Kidney epithelial cell (primary cell): ENCODE measurements around the gene GPBP1. TPM values are rescaled to one million over a fixed set of nuclear protein-coding genes. Genes with fewer than 3 reads are reported as not detected.
"Not testable (repeated sequence)": the region's sequence is repeated elsewhere in the genome, so short reads cannot be mapped to it uniquely, and the experiment has no call there.

ENCODE experiments used
- DNase-seq: peaks from one replicate; pipeline ENCODE4 v3.0.0-alpha.2; 2010; ENCODE audit warnings: low read depth
- H3K27me3 ChIP-seq: 2 replicates; pipeline ENCODE4 v1.6.0; 2011; ENCODE audit warnings: low read length; ENCODE audit not compliant: control insufficient read depth, insufficient read depth
- H3K36me3 ChIP-seq: 2 replicates; pipeline ENCODE4 v1.5.1; 2011; ENCODE audit warnings: low read length; ENCODE audit not compliant: control insufficient read depth, insufficient read depth
- H3K4me3 ChIP-seq: 2 replicates; pipeline ENCODE4 v1.5.1; 2011; ENCODE audit warnings: low read depth, mild to moderate bottlenecking, control low read depth, low read length
- CTCF ChIP-seq: IDR thresholded peaks from 2 replicates; pipeline ENCODE4 v1.5.1; 2011; ENCODE audit warnings: mild to moderate bottlenecking, moderate library complexity, low read length, control low read depth, inconsistent platforms; ENCODE audit not compliant: insufficient read depth, poor library complexity, severe bottlenecking
- total RNA-seq: library from RNA; depleted of rRNA; stranded (reverse); fragments of >200 nt; gene quantifications from 2 replicates; pipeline ENCODE4 v1.2.3, GENCODE V29; 2015

GPBP1 gene
- total RNA-seq, 1 donor from 2014 or later = 45.9 TPM

DNA sequence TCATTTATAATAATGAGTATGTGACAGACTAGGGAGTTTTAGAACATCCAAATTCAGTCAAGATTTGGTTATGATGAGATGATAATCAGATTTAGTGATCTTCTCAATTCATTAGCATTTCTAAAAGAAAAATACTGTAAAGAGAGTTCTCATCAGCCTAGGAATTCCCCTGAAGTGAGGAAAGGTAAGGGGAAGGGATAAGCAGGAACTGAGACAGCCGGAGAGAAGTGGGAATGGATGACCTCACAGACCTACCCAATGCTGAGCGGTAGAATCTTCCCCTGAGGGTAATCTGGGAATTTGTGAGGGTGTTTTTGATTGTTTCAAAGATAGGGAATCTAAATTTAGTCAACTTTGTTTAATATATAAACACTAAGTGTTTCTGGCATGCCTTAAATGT lies 16.7 kb upstream of the GPBP1 start:
- no peaks in the 10 kb centered on the region for H3K36me3 ChIP-seq
- no peak for TF ChIP-seq CTCF
- no peak overlapping the region for H3K4me3 ChIP-seq
- DNase-seq = no peak
- no peaks in the 10 kb centered on the region for H3K27me3 ChIP-seq

- no peak for DNase-seq
- Histone ChIP-seq H3K27me3 (no peaks in the 10 kb centered on the region), H3K36me3 (no peaks in the 10 kb centered on the region), H3K4me3 (no peak overlapping the region)
- TF ChIP-seq CTCF = no peak
Observed at GRCh38 chr5:57157666-57158065, 16.2 kb upstream of the GPBP1 start.

DNA sequence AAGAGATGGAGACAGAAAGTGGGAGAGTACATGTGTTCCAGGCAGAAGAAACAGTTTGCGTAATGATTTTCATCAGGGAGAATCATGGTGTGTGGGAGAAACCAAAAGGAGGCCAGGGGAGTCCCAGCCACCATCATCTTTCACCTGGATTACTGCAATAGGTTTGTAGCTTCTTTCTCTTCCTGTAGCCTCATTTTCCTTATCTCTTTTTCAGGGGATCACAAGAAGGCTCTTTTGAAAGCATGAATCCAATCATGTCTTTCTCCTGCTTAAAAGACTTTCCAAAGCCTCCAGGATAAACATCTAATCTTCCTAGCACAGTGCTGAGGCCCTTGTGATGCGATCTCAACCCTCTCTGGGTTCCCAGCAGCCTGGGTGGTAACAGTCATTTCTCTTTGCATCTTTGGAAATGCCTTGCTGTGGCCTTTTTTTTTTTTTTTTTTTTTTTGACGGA lies 10.3 kb upstream of the GPBP1 start:
- H3K27me3 ChIP-seq = no peaks in the 10 kb centered on the region
- no peak for TF ChIP-seq CTCF
- no peaks in the 10 kb centered on the region for H3K36me3 ChIP-seq
- H3K4me3 ChIP-seq = no peak overlapping the region
- DNase-seq = no peak

DNA sequence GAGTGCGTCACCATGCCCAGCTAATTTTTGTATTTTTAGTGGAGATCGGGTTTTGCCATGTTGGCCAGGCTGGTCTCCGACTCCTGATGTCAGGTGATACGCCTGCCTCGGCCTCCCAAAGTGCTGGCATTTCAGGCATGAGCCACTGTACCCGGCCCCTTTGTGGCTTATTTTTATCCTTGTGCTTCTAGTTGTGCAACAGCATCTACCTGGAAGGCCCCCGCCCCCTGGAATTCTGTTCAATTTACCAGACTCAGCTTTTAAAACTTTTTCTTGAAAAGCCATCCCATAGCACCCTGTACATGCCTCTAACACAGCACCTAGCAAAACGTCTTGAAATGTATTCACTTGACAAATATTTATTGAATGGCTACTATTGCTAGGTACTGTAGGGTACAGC lies 9.7 kb upstream of the GPBP1 start:
- Histone ChIP-seq H3K4me3 (no peak overlapping the region), H3K36me3 (no peaks in the 10 kb centered on the region), H3K27me3 (no peaks in the 10 kb centered on the region)
- DNase-seq = no peak
- TF ChIP-seq CTCF = no peak

- DNase-seq, H3K4me3 ChIP-seq, H3K27me3 ChIP-seq, H3K36me3 ChIP-seq: not testable (repeated sequence)
Observed at GRCh38 chr5:57165171-57165570, 8.7 kb upstream of the GPBP1 start.

- Histone ChIP-seq H3K36me3 (no peaks in the 10 kb centered on the region), H3K27me3 (no peaks in the 10 kb centered on the region), H3K4me3 (no peak overlapping the region)
- no peak for DNase-seq
- TF ChIP-seq CTCF = no peak
Observed at GRCh38 chr5:57166276-57166675, 7.6 kb upstream of the GPBP1 start.
